ENCODE results near the gene DCTN4. TPM values are rescaled to one million over a fixed set of nuclear protein-coding genes. Genes with fewer than 3 reads are reported as not detected.

DCTN4 gene
- polyA plus RNA-seq, 3 donors: 14.6 to 34.4 (median 16.3) TPM

DNA sequence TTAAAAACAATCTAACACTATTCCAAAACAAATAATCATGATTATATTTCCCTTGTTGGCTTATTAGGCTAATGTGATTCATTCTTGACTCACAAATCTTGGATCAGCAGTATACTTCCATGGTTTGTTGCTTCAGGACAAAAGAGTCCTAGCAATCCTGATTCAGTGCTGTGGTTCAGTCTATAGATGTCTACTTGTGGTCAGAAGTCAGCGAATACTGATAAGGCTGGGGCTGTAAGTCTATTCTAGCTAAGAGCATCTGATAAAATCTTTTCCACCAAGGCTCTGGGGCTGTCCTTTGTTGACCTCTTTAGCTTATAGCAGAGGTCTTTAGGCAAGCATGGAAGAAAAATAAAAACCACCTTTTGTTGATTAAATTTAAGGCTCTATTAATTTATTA, 15.3 kb upstream of the DCTN4 start:
- no peak overlapping the region for H2AFZ ChIP-seq (ENCODE audit: insufficient read depth, low read depth, low read length, poor library complexity, severe bottlenecking)

DNA sequence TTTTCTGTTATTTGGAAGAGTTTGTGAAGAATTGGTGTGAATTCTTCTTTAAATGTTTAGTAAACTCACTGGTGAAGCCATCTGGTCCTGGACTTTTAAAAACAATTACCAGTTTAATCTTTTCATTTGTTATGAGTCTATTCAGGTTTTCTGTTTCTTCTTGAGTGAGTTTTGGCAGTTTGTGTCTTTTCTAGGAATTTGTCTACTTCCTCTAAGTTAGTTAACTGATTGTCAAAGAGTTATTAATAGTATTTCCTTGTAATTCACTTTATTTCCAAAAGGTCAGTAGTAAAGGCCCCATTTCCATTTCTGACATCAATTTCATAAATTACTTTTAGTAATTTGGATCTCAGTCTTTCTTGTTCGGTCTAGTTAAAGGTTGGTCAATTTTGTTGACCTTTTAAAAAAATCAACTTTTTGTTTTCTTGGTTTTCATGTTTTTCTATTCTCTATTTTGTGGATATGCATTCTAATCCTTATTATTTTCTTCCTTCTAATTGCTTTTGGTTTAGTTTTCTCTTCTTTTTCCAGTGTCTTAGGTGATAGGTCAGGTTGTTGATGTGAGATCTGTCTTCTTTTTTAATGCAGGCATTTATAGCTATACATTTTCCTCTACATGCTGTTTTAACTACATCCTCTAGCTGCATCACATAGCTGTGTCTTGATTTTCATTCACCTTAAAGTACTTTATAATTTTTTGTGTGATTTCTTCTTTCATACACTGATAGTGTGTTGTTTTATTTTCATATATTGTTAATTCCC, 12.4 kb upstream of the DCTN4 start:
- intact Hi-C loops (cut with micrococcal nuclease): no loop called here
- Histone ChIP-seq H4K20me1 (ENCODE audit: insufficient read depth, low read length) (no peaks in the 10 kb centered on the region), H2AFZ (ENCODE audit: insufficient read depth, low read depth, low read length, poor library complexity, severe bottlenecking) (no peak overlapping the region), H3K4me1 (ENCODE audit: control insufficient read depth in 1 of 2, insufficient read depth in 2 of 2, low read length in 2 of 2) (peaks cover 18 to 25% of the 10 kb centered on the region in 2 donors), H3K9ac (ENCODE audit: insufficient read depth, low read length, poor library complexity, severe bottlenecking) (no peak overlapping the region), H3K4me2 (replicated peaks; ENCODE audit: extremely low read depth, low read length, poor library complexity, severe bottlenecking) (no peak overlapping the region), H3K79me2 (ENCODE audit: insufficient read depth, low read length) (peaks cover 3% of the 10 kb centered on the region), H3K4me3 (replicated peaks in 1 of 3; ENCODE audit: low read depth in 2 of 3, low read length in 3 of 3) (no peak overlapping the region), H3K9me3 (replicated peaks in 1 of 2; ENCODE audit: control insufficient read depth in 1 of 2, insufficient read depth in 1 of 2, low read length in 2 of 2) (no peaks in the 10 kb centered on the region), H3K36me3 (replicated peaks in 1 of 2; ENCODE audit: control insufficient read depth in 1 of 2, insufficient read depth in 2 of 2, low read length in 2 of 2) (no peaks in the 10 kb centered on the region), H3K27ac (ENCODE audit: low read depth in 1 of 2, low read length in 2 of 2) (no peak overlapping the region), H3K27me3 (ENCODE audit: control insufficient read depth in 2 of 2, insufficient read depth in 2 of 2, low read length in 2 of 2) (no peaks in the 10 kb centered on the region)
- H3K4me1 Mint-ChIP-seq: peaks cover 29% of the 10 kb centered on the region
- no peaks in the 10 kb centered on the region for H3K36me3 Mint-ChIP-seq
- no peak overlapping the region for H3K4me3 Mint-ChIP-seq
- no peaks in the 10 kb centered on the region for H3K27me3 Mint-ChIP-seq (ENCODE audit: low read depth in 3 of 3)
- TF ChIP-seq, protein P1, sequence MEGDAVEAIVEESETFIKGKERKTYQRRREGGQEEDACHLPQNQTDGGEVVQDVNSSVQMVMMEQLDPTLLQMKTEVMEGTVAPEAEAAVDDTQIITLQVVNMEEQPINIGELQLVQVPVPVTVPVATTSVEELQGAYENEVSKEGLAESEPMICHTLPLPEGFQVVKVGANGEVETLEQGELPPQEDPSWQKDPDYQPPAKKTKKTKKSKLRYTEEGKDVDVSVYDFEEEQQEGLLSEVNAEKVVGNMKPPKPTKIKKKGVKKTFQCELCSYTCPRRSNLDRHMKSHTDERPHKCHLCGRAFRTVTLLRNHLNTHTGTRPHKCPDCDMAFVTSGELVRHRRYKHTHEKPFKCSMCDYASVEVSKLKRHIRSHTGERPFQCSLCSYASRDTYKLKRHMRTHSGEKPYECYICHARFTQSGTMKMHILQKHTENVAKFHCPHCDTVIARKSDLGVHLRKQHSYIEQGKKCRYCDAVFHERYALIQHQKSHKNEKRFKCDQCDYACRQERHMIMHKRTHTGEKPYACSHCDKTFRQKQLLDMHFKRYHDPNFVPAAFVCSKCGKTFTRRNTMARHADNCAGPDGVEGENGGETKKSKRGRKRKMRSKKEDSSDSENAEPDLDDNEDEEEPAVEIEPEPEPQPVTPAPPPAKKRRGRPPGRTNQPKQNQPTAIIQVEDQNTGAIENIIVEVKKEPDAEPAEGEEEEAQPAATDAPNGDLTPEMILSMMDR (IDR thresholded peaks at IDR 0.05): no peak
- DNase-seq: no peak
- H3K27ac Mint-ChIP-seq: peak overlapping the region in 2 of 7 donors; percentile 15 to 70
- WGBS (ENCODE audit: insufficient coverage): no CpG with 5 or more reads among the region's 1 CpG
- H3K9me3 Mint-ChIP-seq: peaks cover 0 to 5% (median 0%) of the 10 kb centered on the region in 7 donors

More for the DNA sequence above, 15.3 kb upstream of the DCTN4 start:
- Histone ChIP-seq H3K79me2 (ENCODE audit: insufficient read depth, low read length) (peaks cover 30% of the 10 kb centered on the region), H3K4me1 (ENCODE audit: control insufficient read depth in 1 of 2, insufficient read depth in 2 of 2, low read length in 2 of 2) (peaks cover 13 to 21% of the 10 kb centered on the region in 2 donors), H3K9me3 (replicated peaks in 1 of 2; ENCODE audit: control insufficient read depth in 1 of 2, insufficient read depth in 1 of 2, low read length in 2 of 2) (no peaks in the 10 kb centered on the region), H3K36me3 (replicated peaks in 1 of 2; ENCODE audit: control insufficient read depth in 1 of 2, insufficient read depth in 2 of 2, low read length in 2 of 2) (no peaks in the 10 kb centered on the region), H3K27ac (ENCODE audit: low read depth in 1 of 2, low read length in 2 of 2) (no peak overlapping the region), H3K27me3 (ENCODE audit: control insufficient read depth in 2 of 2, insufficient read depth in 2 of 2, low read length in 2 of 2) (no peaks in the 10 kb centered on the region), H3K4me2 (replicated peaks; ENCODE audit: extremely low read depth, low read length, poor library complexity, severe bottlenecking) (no peak overlapping the region), H3K4me3 (replicated peaks in 1 of 3; ENCODE audit: low read depth in 2 of 3, low read length in 3 of 3) (no peak overlapping the region), H4K20me1 (ENCODE audit: insufficient read depth, low read length) (peaks cover 2% of the 10 kb centered on the region), H3K9ac (ENCODE audit: insufficient read depth, low read length, poor library complexity, severe bottlenecking) (no peak overlapping the region)
- Mint-ChIP-seq H3K4me1 (peaks cover 28% of the 10 kb centered on the region), H3K27ac (no peak overlapping the region), H3K9me3 (peaks cover 0 to 5% (median 0%) of the 10 kb centered on the region in 7 donors), H3K27me3 (ENCODE audit: low read depth in 3 of 3) (no peaks in the 10 kb centered on the region), H3K4me3 (no peak overlapping the region), H3K36me3 (no peaks in the 10 kb centered on the region)
- TF ChIP-seq, protein P1 (IDR thresholded peaks at IDR 0.05): no peak
- no peak for DNase-seq
- WGBS (ENCODE audit: insufficient coverage): no CpG with 5 or more reads among the region's 1 CpG
- intact Hi-C loops (cut with micrococcal nuclease): no loop called here

Data from CD14-positive monocyte (primary cell).